ENCODE data around the gene TNFRSF18.

TNFRSF18 gene

DNA sequence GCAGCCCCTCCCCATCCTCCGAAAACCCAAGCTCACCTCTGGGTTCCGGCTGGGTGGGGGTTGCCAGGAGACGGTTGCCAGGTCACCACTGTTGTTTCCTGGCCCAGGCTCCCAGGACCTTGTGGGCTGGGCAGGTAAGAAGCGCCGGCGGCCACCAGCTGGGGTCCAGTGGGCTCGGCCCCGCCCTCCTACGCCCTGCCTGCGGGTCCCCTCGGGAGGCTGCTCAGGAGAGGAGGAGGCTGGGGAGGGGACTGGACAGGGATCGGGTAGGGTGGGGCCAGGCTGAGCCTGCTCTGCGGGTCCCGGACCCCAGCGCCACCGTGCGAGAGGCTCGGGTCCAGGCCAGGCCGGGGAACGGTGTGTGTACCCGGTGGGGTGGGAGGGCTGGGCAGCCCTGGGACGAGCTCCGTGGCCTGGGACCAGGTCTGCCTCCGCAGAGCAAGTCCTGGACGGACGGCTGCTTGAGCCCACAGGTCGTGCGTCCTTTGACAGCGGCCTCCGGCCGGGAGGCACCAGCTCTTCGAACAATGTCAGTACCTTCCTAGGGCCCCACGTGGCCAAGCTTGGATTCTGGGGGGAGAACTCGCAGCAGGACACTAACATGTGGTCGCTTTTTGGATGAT is 32.5 kb downstream of the TNFRSF18 start, which contains the start of gene TTLL10:
TTLL10 (plus strand) TSS at position 88 of the 623 bp plus-strand sequence. CDS start 5,336 bp downstream, outside the sequence.
- Histone ChIP-seq H3K9ac (ENCODE audit: insufficient read length, low read depth) (no peak within 1 kb of the TSS), H3K4me3 (ENCODE audit: insufficient read length, low read depth) (no peak within 1 kb of the TSS), H3K27me3 (ENCODE audit: insufficient read depth, insufficient read length) (peaks cover 10% of the 10 kb centered on the region), H3K4me1 (ENCODE audit: insufficient read depth, insufficient read length) (peaks cover 15% of the 10 kb centered on the region), H3K9me3 (ENCODE audit: insufficient read depth, low read length) (no peaks in the 10 kb centered on the region), H3K36me3 (ENCODE audit: insufficient read depth, insufficient read length, low read length) (no peaks in the 10 kb centered on the region)
- no peak for TF ChIP-seq YY1 (IDR thresholded peaks at IDR 0.05; ENCODE audit: insufficient read depth, insufficient read length)
- no peak for TF ChIP-seq SUZ12 (IDR thresholded peaks at IDR 0.05; ENCODE audit: extremely low read depth, insufficient read depth, insufficient read length)
- TF ChIP-seq ZNF274 (IDR thresholded peaks at IDR 0.05; ENCODE audit: low read depth, low read length), result no peak
- no peak for DNase-seq (ENCODE audit: low read depth, low spot score)

DNA sequence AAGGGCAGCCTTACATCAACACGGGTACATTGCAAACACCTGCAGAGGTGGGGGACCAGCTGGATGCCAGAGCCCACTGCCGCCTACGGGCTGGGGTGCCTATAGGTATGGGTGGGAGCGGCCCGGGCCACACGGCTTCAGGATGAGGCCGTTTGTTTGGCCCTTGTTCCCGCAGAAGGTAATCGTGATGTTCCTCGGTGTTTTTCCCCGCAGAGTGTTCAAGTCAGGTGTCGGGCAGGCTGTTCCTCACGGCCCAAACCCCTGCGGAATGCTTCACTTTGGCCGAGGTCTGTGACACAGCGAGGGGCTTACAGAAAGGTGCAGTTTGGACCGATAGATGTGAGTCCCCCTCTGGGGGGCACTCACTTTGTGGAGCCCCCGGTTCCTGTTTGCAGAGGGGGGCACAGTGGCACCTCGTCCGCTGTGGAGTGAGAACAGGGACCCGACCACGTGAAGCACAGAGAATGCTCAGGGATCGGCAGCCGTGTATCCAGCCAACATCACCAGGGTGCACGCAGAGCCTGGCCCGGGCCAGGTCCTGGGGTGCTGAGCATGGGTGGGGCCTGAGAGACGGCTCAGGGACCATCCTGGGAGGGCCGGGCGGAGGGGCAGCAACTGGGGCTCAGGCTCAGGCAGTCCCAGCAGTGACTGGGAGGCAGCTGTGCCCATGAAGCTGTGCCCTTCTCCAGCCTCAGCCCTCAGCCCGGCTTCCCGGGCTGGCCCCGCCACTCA is 33.2 kb downstream of the TNFRSF18 start:
- H3K9ac ChIP-seq (ENCODE audit: insufficient read length, low read depth), result no peak overlapping the region
- peaks cover 10% of the 10 kb centered on the region for H3K27me3 ChIP-seq (ENCODE audit: insufficient read depth, insufficient read length)
- H3K4me1 ChIP-seq (ENCODE audit: insufficient read depth, insufficient read length), result peaks cover 15% of the 10 kb centered on the region
- DNase-seq (ENCODE audit: low read depth, low spot score), result no peak
- H3K36me3 ChIP-seq (ENCODE audit: insufficient read depth, insufficient read length, low read length), result no peaks in the 10 kb centered on the region
- H3K4me3 ChIP-seq (ENCODE audit: insufficient read length, low read depth), result no peak overlapping the region
- TF ChIP-seq ZNF274 (IDR thresholded peaks at IDR 0.05; ENCODE audit: low read depth, low read length) (no peak), SUZ12 (IDR thresholded peaks at IDR 0.05; ENCODE audit: extremely low read depth, insufficient read depth, insufficient read length) (no peak), YY1 (IDR thresholded peaks at IDR 0.05; ENCODE audit: insufficient read depth, insufficient read length) (no peak)
- no peaks in the 10 kb centered on the region for H3K9me3 ChIP-seq (ENCODE audit: insufficient read depth, low read length)

DNA sequence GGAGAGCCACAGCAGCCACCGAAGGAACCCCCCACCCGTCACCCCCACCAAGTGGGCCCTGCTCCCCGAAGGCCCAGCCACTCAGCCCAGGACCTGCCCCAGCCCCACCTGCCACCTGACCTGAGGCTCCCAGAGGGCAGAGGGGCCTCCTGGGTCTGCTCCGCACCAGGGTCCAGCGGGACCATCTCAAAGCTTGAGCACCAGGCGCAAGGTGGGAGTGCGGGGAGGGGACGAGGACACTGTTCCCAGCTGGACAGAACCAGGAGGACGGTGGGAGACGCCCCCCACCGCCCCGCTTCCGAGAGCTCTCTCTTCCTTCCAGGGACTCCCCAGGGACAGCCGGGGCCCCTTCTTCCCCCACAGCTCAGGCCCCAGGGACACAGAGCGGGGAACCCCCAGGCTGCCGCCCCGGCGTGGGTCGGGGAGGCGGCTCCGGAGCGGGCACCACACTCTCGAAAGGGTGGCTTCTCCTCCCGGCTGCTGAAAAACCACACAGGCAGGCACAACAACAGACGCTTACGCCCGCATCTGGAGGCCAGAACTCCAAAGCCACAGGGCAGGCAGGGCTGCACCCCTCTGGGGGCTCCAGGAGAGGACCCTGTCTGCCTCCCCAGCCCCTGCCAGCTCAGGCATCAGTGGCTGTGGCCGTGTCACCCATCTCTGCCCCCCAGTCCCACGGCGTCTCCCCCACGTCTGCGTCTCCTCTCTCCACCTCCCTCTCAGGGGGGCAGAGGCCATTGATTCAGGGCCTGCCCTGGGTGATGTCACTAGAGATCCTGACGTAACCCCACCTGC is 34.6 kb downstream of the TNFRSF18 start:
- no peak for TF ChIP-seq YY1 (IDR thresholded peaks at IDR 0.05; ENCODE audit: insufficient read depth, insufficient read length)
- no peak for TF ChIP-seq SUZ12 (IDR thresholded peaks at IDR 0.05; ENCODE audit: extremely low read depth, insufficient read depth, insufficient read length)
- TF ChIP-seq ZNF274 (IDR thresholded peaks at IDR 0.05; ENCODE audit: low read depth, low read length), result no peak
- H3K4me3 ChIP-seq (ENCODE audit: insufficient read length, low read depth), result no peak overlapping the region
- peaks cover 13% of the 10 kb centered on the region for H3K4me1 ChIP-seq (ENCODE audit: insufficient read depth, insufficient read length)
- no peak for DNase-seq (ENCODE audit: low read depth, low spot score)
- no peaks in the 10 kb centered on the region for H3K9me3 ChIP-seq (ENCODE audit: insufficient read depth, low read length)
- no peaks in the 10 kb centered on the region for H3K36me3 ChIP-seq (ENCODE audit: insufficient read depth, insufficient read length, low read length)
- H3K27me3 ChIP-seq (ENCODE audit: insufficient read depth, insufficient read length), result peaks cover 10% of the 10 kb centered on the region
- no peak overlapping the region for H3K9ac ChIP-seq (ENCODE audit: insufficient read length, low read depth)

DNA sequence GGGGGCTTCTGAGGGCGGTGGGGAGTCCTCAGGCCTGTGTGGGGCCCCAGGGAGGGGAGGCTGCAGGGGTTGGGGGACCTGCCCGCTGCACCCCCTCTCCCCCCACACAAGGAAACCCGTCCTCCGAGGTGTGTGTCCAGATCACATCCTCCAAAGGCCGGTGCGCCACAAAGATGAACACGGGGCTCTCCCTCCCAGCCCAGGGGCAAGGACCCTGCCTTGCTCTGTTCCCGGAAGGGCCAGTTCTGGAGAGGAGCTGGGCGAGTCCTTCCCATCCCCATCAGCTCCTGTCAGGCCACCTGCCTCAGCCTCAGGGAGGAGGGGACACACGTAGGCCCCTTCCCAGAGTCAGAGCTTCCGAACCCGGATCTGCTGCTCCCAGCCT is 35.2 kb downstream of the TNFRSF18 start:
- peaks cover 6% of the 10 kb centered on the region for H3K27me3 ChIP-seq (ENCODE audit: insufficient read depth, insufficient read length)
- no peak for DNase-seq (ENCODE audit: low read depth, low spot score)
- no peak for TF ChIP-seq ZNF274 (IDR thresholded peaks at IDR 0.05; ENCODE audit: low read depth, low read length)
- no peak for TF ChIP-seq SUZ12 (IDR thresholded peaks at IDR 0.05; ENCODE audit: extremely low read depth, insufficient read depth, insufficient read length)
- TF ChIP-seq YY1 (IDR thresholded peaks at IDR 0.05; ENCODE audit: insufficient read depth, insufficient read length), result no peak
- peaks cover 13% of the 10 kb centered on the region for H3K4me1 ChIP-seq (ENCODE audit: insufficient read depth, insufficient read length)
- H3K4me3 ChIP-seq (ENCODE audit: insufficient read length, low read depth), result no peak overlapping the region
- H3K9ac ChIP-seq (ENCODE audit: insufficient read length, low read depth), result no peak overlapping the region
- H3K36me3 ChIP-seq (ENCODE audit: insufficient read depth, insufficient read length, low read length), result no peaks in the 10 kb centered on the region
- H3K9me3 ChIP-seq (ENCODE audit: insufficient read depth, low read length), result no peaks in the 10 kb centered on the region

DNA sequence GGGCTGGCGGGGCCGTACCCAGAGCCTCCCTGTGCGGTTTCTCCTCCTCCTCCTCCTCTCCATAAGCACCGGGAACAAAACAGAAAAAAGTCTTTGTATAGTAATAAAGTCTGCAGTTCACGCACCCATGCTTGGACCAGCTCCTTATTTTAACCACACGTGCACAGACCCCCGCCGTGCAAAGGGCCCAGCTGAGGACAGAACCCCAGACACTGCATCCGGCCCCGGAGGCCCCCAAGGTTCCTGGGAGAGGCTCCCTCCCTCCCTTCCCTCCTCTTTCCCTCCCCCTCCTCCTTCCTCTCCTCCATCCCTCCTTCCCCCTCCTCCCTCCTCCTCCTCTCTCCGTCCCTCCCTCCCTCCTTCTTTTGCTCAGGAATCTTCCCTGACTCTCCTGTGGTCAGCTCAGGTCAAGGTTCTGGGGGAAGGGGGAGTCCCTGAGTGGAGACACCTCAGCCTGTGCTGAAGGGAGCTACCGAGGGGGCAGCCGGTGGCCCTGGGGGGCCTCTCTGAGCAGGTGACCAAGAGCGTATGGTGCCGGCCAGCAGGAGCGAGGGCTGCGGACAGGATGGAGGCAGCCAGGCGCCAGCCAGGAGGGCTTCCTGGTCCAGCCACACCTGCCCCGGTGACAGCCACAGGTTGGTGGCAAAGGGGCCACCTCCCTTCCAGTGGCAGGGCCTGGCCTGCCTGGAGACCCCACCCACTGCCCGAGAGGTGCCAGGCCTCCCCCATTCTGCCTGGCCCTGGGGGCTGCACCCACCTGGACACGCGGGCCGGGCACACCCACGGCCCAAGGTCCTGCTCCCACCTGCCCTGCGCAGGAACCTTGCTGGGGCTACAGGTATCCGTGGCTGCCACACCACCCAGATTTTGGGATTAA is 35.9 kb downstream of the TNFRSF18 start:
- TF ChIP-seq SUZ12 (IDR thresholded peaks at IDR 0.05; ENCODE audit: extremely low read depth, insufficient read depth, insufficient read length) (no peak), ZNF274 (IDR thresholded peaks at IDR 0.05; ENCODE audit: low read depth, low read length) (no peak), YY1 (IDR thresholded peaks at IDR 0.05; ENCODE audit: insufficient read depth, insufficient read length) (no peak)
- Histone ChIP-seq H3K9ac (ENCODE audit: insufficient read length, low read depth) (peak overlapping the region; percentile 42), H3K9me3 (ENCODE audit: insufficient read depth, low read length) (no peaks in the 10 kb centered on the region), H3K27me3 (ENCODE audit: insufficient read depth, insufficient read length) (peaks cover 2% of the 10 kb centered on the region), H3K36me3 (ENCODE audit: insufficient read depth, insufficient read length, low read length) (no peaks in the 10 kb centered on the region), H3K4me1 (ENCODE audit: insufficient read depth, insufficient read length) (peaks cover 13% of the 10 kb centered on the region), H3K4me3 (ENCODE audit: insufficient read length, low read depth) (no peak overlapping the region)
- no peak for DNase-seq (ENCODE audit: low read depth, low spot score)

DNA sequence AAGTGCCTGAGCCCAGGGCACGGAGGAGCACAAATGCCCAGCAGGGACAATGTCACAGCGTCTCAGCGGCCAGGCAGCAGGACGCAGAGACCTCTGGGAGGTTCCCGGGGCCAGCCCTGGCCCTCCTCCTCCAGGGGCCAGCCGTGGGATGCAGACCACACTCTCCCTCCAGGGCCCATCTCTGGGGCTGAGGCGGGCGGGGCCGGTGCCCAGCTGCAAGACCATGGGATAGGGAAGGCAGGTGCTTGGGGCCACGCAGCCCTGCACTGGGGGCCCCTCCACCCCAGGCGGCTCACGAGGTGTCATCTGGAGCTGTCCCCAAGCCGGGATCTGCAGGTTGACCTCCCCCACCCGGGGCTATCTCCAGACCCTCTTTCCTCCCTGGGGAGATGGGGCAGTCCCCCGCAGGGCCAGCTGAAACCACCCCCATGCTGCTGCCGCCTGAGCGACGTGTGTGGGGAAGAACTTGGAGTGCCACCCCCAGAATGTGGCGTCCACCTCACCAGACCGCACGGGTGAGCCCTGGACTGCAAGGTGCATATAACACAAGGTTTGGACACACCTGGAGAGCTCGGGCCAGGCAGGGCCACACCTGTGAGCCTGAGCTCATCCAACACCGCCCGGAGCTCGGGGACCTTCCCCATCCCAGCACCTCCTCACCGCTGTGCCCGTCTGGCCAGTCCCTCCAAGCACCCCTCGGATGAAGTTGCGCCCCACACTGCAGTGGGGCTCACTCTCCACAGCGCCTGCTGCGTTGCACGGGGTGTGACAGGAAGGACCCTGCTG is 36.8 kb downstream of the TNFRSF18 start:
- H3K36me3 ChIP-seq (ENCODE audit: insufficient read depth, insufficient read length, low read length), result no peaks in the 10 kb centered on the region
- no peak for DNase-seq (ENCODE audit: low read depth, low spot score)
- H3K4me3 ChIP-seq (ENCODE audit: insufficient read length, low read depth), result no peak overlapping the region
- H3K9ac ChIP-seq (ENCODE audit: insufficient read length, low read depth), result no peak overlapping the region
- no peaks in the 10 kb centered on the region for H3K27me3 ChIP-seq (ENCODE audit: insufficient read depth, insufficient read length)
- no peaks in the 10 kb centered on the region for H3K9me3 ChIP-seq (ENCODE audit: insufficient read depth, low read length)
- TF ChIP-seq SUZ12 (IDR thresholded peaks at IDR 0.05; ENCODE audit: extremely low read depth, insufficient read depth, insufficient read length) (no peak), YY1 (IDR thresholded peaks at IDR 0.05; ENCODE audit: insufficient read depth, insufficient read length) (no peak), ZNF274 (IDR thresholded peaks at IDR 0.05; ENCODE audit: low read depth, low read length) (no peak)
- H3K4me1 ChIP-seq (ENCODE audit: insufficient read depth, insufficient read length), result peaks cover 13% of the 10 kb centered on the region
